GM18873 (cell line): ENCODE measurements around the gene TNFAIP8.

ENCODE experiments used
- ATAC-seq: cut with Tn5 transposase; IDR thresholded peaks from one replicate; pipeline ENCODE4 v1.9.1; 2021; ENCODE audit warnings: mild to moderate bottlenecking, moderate library complexity, moderate number of reproducible peaks; ENCODE audit not compliant: unreplicated experiment, low FRiP score

The TNFAIP8 gene

DNA sequence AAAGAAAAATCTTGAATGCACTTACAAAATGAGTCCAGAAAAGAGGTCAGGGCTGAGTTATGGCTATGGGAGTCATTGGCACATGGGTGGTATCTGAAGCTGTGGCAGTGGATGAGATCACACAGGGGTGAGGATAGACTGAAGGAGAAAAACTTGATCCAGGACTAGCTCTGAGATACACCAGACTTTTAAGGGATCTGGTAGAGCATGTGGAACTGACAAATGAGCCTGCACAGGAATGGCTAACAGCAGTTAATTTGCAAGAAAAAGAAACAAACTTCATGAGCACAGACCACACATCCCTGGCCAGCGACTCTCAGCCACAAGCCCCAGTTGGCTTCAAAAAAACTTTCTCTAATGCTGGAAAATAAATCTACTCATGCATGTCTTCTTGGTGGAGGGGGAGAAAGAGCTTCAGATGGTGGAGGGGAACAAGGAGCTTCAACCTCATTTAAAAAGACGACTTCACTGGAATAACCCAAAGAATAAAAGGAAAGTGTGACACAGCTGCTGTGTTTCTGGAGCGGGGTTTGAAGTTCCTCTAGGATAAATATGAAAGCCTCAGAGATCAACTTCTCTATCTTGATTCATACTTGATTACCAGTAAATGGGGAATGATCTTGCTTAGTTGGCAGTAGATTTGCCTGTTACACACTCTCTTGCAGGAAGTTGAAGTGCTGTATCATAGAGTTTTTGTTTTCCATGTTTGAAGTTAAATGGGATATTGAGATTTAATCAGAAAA lies 33.6 kb downstream of the TNFAIP8 start:
- no peak for ATAC-seq

- ATAC-seq: no peak
Observed at GRCh38 chr5:119390404-119390803, 34.6 kb downstream of the TNFAIP8 start.

GRCh38 chr5:119393201-119393691 lies 37.4 kb downstream of the TNFAIP8 start:
- no peak for ATAC-seq

GRCh38 chr5:119393746-119394145 lies 37.9 kb downstream of the TNFAIP8 start:
- no peak for ATAC-seq

- ATAC-seq: peak; percentile 45
Observed at GRCh38 chr5:119395080-119395836, 39.4 kb downstream of the TNFAIP8 start.

- ATAC-seq: no peak
Observed at GRCh38 chr5:119396030-119396664, 40.3 kb downstream of the TNFAIP8 start.

DNA sequence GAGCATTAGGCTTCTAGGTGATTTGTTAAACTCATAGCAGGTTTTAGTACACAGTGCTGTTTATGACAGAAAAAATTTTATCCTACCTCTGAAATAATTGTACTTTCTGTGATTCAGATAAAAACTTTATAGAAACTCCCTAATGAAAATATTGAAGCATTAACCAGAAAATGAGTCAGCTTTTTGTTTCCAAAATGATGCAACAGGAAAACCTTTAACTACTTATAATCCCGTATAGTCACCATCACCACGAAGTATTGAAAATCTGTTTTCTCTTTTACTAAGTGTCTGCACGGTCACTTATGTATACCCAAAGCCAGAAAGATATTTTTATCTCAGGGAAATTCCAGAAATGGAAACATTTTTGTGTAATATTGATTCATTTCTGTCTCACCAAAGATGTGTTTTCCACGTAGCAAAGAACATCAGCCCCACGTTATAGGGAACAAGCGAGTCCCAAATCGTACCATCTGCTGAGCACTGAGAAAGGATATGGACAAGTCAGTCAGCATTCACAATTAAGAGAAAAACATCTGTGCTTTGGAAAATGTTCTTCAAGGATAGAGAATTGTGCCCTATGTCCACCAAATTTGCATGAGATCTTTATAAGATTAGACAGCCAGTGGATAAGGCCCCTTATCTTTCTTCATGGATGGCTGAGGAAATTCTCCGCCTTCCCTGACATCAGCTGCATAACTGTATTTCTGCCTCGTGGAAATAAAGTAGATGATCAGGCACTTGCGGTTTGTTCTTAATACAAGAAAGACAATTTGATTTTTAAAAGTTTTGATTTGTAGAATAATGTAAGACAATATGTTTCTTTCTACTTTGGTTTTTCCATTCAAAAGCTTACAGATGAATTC lies 41.9 kb downstream of the TNFAIP8 start:
- ATAC-seq: peak; percentile 78

DNA sequence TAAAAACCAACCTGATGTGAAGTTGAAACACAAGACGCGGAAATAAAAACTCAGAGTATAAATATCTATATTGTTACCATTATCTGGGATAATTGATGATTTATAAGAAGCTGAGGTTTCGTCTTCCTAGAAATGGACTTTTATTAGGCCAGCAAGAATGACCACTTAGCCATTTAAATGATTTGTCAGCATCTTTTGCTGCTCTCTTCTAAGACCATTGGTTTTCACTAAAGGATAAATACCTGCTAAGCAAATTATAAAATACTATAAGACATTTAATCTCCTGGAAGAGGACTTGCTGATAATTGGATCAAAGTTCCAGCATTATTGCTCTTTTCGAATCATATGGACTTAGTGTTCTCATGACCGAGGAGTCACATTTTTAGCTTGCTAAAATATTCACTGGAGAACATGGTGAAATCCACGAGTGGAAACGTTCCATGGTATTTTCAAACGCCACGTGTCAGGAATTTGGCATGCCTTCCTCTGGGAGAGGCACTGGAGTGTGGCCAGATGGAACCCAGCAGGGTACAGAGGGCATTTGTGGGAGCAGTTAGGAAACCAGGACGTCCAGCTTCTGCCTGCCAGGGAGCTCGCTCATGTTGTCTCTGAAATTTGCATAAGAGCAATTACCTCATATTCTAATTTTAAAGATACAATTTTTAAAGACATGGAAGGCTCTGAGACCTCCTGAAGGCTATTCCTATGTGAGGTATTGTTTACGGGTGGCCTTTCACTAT lies 43.1 kb downstream of the TNFAIP8 start:
- no peak for ATAC-seq

GRCh38 chr5:119400245-119400644 lies 44.4 kb downstream of the TNFAIP8 start:
- no peak for ATAC-seq

GRCh38 chr5:119402081-119402480 lies 46.3 kb downstream of the TNFAIP8 start:
- ATAC-seq: no peak

GRCh38 chr5:119402555-119402954 lies 46.7 kb downstream of the TNFAIP8 start:
- no peak for ATAC-seq

- ATAC-seq: no peak
Observed at GRCh38 chr5:119404033-119404432, 48.2 kb downstream of the TNFAIP8 start.

DNA sequence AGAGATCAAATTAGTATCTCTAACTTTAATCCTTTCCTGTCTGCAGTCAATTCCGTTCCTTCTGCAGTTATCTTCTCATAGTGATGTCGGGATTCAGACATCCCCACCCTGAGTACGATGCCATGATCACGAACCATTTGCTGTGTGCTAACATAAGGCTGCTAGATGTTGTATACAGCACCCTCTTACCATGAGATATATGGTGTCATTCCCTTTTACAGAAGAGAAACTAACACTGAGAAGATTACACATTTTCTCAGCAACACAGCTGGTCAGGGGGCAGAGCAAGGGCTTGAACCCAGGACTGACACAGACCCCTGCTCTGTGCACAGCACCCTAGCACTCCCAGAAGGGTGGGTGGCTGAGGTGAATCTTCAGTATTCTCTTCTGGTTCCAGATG lies 49.6 kb downstream of the TNFAIP8 start:
- no peak for ATAC-seq

DNA sequence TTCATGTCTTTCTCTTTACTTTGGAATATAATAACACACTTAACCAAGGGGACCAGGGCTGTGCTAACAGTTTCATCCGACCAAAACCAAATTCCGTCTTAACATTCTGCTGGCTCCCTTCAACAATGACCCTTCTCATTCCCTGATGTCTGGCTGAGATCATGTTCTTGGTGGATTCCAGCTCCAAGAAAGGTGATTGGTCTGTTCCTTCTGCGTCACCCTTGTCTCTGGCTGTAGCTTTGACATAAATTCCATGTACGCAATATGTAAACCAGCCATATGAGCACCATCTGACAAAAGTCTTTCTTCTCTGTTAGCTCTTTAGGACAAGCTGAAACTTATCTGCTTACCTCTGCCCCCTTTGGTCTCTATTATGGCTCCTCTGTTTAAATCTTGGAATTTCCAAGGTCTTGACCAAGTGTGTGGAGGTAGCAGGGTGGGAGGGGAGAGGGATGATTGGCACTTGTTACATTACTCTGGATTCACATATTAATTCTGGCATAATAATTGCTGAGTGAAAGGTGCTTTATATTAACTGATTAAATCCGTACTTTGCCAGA lies 50.8 kb downstream of the TNFAIP8 start:
- ATAC-seq: no peak

- ATAC-seq: peak; percentile 40
Observed at GRCh38 chr5:119409235-119409815, 53.5 kb downstream of the TNFAIP8 start.

GRCh38 chr5:119410448-119411159 lies 54.8 kb downstream of the TNFAIP8 start:
- no peak for ATAC-seq

DNA sequence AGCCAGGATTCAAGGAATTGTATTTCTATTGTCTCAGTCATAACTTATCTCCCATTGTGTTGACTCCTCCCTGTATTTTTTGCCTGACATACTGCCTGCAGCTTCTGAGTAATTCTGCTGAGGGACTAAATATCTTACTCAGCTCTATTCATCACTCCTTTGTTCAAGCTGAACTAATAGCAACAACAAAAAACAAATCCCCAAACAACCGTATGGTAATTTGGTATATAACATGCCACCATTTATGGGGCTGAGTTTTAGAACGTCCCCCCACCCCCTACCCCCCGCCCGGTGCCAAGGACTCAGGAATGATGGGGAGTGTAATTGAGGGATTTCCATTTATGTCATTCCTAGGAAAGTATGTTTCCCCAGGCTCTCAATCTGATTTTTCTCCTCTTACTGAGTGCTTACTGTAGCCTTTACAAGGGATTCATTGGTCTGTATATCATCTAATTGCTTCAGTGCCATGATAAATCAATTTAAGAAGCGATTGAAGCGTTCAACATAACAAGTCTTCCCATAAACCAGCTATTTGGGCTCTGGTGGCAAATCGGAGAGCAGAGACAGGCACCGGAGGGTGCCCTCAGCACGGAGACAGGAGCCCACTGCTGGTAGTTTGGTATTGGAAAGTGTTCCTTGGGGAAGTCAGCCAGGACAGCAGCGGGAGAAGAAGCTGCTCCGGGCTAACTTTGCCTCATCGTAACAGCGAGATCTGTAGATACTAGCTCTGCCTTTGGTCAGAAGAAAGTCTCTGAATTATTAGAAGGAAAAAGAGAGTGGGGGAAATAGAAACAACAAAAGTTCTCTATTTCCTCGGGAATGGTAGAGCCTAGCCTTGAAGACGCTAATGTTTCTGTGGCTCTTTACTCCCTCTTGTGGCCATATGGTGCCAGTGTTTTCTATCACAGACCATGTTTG lies 55.8 kb downstream of the TNFAIP8 start:
- peak; percentile 65 for ATAC-seq
